AG04449 (cell line): ENCODE results near the gene TMPRSS13.
A peak's percentile ranks its signal among the peaks of the same experiment; 100 is the strongest.

ENCODE experiments used
- CTCF ChIA-PET: fragments of 350-600 bp; formaldehyde crosslinking; extraction: SDS; loops from one replicate; lab custom pipeline; 2021; ENCODE audit warnings: antibody characterized with exemption; lab: Yijun Ruan, JAX
- POLR2A ChIA-PET: fragments of 400-600, 350-600 bp; formaldehyde crosslinking; extraction: SDS; loops from one replicate; lab custom pipeline; 2020; ENCODE audit warnings: antibody characterized with exemption, inconsistent platforms; lab: Yijun Ruan, JAX
- DNase-seq: peaks from one replicate; pipeline ENCODE4 v3.0.0-alpha.2; 2010; ENCODE audit warnings: low read depth, low spot score
- H3K4me3 ChIP-seq: 2 replicates; pipeline ENCODE4 v1.5.1; 2011; ENCODE audit warnings: low read depth, mild to moderate bottlenecking, control low read depth, low read length
- TF ChIP-seq, protein P1 (sequence below): IDR thresholded peaks from one replicate; pipeline ENCODE4 v1.5.1; 2011; ENCODE audit warnings: mild to moderate bottlenecking, moderate library complexity, low read length, control low read depth, inconsistent platforms; ENCODE audit not compliant: insufficient read depth; ENCODE audit errors: missing control alignments

Gene TMPRSS13

GRCh38 chr11:117876059-117876340 is 53.2 kb downstream of the TMPRSS13 start:
- H3K4me3 ChIP-seq, result peak overlapping the region; percentile 37
- DNase-seq, result no peak
- CTCF ChIA-PET, result interaction anchor here (1.0 kb wide), 1 partner anchor 71 kb away, joined by 3 read pairs; no protein-coding TSS in a partner anchor
- POLR2A ChIA-PET, result interaction anchor here (1.0 kb wide), 1 partner anchor 9 kb away, joined by 3 read pairs; no protein-coding TSS in a partner anchor
- TF ChIP-seq, protein P1, sequence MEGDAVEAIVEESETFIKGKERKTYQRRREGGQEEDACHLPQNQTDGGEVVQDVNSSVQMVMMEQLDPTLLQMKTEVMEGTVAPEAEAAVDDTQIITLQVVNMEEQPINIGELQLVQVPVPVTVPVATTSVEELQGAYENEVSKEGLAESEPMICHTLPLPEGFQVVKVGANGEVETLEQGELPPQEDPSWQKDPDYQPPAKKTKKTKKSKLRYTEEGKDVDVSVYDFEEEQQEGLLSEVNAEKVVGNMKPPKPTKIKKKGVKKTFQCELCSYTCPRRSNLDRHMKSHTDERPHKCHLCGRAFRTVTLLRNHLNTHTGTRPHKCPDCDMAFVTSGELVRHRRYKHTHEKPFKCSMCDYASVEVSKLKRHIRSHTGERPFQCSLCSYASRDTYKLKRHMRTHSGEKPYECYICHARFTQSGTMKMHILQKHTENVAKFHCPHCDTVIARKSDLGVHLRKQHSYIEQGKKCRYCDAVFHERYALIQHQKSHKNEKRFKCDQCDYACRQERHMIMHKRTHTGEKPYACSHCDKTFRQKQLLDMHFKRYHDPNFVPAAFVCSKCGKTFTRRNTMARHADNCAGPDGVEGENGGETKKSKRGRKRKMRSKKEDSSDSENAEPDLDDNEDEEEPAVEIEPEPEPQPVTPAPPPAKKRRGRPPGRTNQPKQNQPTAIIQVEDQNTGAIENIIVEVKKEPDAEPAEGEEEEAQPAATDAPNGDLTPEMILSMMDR, result no peak

GRCh38 chr11:117875382-117876058 is 53.7 kb downstream of the TMPRSS13 start:
- no peak for DNase-seq
- ChIA-PET CTCF (interaction anchor here (1.0 kb wide), 1 partner anchor 71 kb away, joined by 3 read pairs; no protein-coding TSS in a partner anchor), POLR2A (interaction anchor here (1.0 kb wide), 1 partner anchor 10 kb away, joined by 3 read pairs; no protein-coding TSS in a partner anchor)
- TF ChIP-seq, protein P1, result no peak
- H3K4me3 ChIP-seq, result no peak overlapping the region

DNA sequence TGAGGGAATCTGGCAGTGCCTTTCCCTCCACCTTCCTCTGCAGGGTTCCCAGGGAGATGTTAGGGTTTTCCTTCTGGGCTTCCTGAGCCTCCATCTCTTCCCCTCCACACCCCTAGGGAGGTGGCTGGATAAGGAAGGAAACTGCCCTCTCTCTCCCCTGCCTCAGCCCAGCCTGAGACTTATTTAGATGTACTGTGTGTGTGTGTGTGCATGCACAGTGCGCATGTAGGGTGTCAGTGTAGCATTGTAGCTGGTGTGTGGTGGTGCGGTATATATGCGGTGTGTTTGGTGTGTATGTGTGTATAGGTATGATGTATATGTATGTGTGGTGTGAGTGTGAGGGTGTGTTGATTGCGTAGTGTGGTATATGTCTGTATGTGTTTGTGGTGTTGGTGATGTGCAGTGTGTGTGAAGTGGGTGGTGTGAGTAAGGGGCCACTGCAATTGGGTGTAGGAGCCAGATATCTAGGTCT is 54.3 kb downstream of the TMPRSS13 start:
- POLR2A ChIA-PET, result interaction anchor here (1.0 kb wide), 1 partner anchor 10 kb away, joined by 3 read pairs; no protein-coding TSS in a partner anchor
- CTCF ChIA-PET, result interaction anchor here (1.0 kb wide), 1 partner anchor 72 kb away, joined by 3 read pairs; no protein-coding TSS in a partner anchor
- DNase-seq, result no peak
- TF ChIP-seq, protein P1, result no peak
- no peak overlapping the region for H3K4me3 ChIP-seq

DNA sequence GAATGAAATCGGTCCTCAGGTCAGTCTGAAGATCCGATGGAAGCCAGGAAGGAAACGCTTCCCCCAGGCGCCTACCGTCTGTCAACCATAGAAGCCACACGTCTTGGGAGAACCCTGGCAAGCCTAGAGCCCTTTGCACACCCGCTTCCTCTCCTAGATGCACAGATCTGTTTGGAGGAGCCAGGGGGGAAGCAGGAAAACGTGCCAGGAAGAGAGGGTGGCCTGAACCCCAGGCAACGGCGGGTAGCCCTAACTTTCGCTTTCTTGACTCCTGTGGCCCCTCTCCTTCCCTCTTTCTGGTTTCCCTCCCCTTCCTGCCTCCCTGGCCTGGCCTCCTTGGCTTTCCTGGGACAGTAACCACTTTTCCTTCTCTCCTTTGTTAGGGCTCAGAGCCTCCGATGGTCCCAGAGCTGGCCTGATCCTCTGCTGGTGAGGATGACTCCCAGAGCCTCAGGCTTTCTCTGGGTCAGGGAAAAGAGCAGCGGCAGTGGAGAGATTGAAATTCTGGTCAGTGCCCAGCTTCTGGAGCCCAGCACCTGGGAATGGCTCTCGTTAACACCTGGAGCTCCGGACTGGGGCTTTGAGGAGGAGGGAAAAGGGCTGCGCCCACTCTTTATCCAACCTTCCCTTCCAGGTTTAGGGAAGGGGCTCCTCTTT is 54.8 kb downstream of the TMPRSS13 start:
- no peak overlapping the region for H3K4me3 ChIP-seq
- TF ChIP-seq, protein P1, result no peak
- ChIA-PET CTCF (no interaction called here), POLR2A (no interaction called here)
- no peak for DNase-seq

DNA sequence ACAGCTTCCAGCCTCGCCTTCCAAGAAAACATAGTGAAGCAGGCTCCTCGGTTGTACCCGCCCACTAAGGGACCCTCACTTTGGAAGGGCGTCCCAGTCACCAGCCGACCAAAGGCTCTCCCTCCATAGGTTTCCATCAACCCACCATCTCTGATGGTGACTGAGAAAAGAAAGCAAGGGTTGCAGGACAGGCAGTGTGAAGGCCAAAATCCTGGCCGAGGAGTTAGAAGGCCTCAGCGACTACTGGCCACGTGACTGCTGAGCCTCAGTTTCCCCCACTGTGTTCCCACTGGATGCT is 55.4 kb downstream of the TMPRSS13 start:
- TF ChIP-seq, protein P1, result no peak
- DNase-seq, result no peak
- no peak overlapping the region for H3K4me3 ChIP-seq
- POLR2A ChIA-PET, result no interaction called here
- CTCF ChIA-PET, result no interaction called here
